ENCODE data around the gene GFPT2. TPM values are rescaled to one million over a fixed set of nuclear protein-coding genes. Genes with fewer than 3 reads are reported as not detected.

Gene GFPT2
- total RNA-seq, 2 experiments from 2014 or later: not detected

- Histone ChIP-seq H4K20me1 (ENCODE audit: insufficient read depth, low read length) (no peaks in the 10 kb centered on the region), H3K4me2 (ENCODE audit: low read length) (no peak overlapping the region), H3K9me2 (ENCODE audit: insufficient read depth, low read length) (no peaks in the 10 kb centered on the region), H3K9me3 (ENCODE audit: low read length) (no peaks in the 10 kb centered on the region), H3K36me3 (ENCODE audit: insufficient read depth, low read length) (no peaks in the 10 kb centered on the region), H3K4me1 (ENCODE audit: insufficient read depth, low read length, poor library complexity, severe bottlenecking) (no peaks in the 10 kb centered on the region), H2AFZ (ENCODE audit: low read length) (no peak overlapping the region), H3K79me2 (ENCODE audit: insufficient read depth, low read depth, low read length) (no peaks in the 10 kb centered on the region), H3K4me3 (ENCODE audit: low read depth, low read length, poor library complexity, severe bottlenecking) (no peak overlapping the region), H3K27ac (ENCODE audit: low read depth, low read length, poor library complexity, severe bottlenecking) (no peak overlapping the region)
- intact Hi-C loops (cut with micrococcal nuclease; ENCODE audit: unreplicated experiment): loop anchor here (1.0 kb wide), 1 partner anchor 35 kb away; no protein-coding TSS in a partner anchor
- ChIA-PET CTCF (ENCODE audit: unreplicated experiment) (interaction anchor here (1.0 to 1.3 kb wide), 3 partner anchors 9 to 30 kb away, joined by 3 to 4 read pairs (median 3); no protein-coding TSS in a partner anchor), POLR2A (interaction anchor here (0.6 to 0.9 kb wide), 2 partner anchors 15 to 150 kb away, joined by 3 to 5 read pairs; no protein-coding TSS in a partner anchor)
- no TSS peak for BruUV-seq (replicated peaks)
- peak; percentile 83 for DNase-seq (ENCODE audit: low spot score)
- TF ChIP-seq, protein P1, sequence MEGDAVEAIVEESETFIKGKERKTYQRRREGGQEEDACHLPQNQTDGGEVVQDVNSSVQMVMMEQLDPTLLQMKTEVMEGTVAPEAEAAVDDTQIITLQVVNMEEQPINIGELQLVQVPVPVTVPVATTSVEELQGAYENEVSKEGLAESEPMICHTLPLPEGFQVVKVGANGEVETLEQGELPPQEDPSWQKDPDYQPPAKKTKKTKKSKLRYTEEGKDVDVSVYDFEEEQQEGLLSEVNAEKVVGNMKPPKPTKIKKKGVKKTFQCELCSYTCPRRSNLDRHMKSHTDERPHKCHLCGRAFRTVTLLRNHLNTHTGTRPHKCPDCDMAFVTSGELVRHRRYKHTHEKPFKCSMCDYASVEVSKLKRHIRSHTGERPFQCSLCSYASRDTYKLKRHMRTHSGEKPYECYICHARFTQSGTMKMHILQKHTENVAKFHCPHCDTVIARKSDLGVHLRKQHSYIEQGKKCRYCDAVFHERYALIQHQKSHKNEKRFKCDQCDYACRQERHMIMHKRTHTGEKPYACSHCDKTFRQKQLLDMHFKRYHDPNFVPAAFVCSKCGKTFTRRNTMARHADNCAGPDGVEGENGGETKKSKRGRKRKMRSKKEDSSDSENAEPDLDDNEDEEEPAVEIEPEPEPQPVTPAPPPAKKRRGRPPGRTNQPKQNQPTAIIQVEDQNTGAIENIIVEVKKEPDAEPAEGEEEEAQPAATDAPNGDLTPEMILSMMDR (conservative IDR thresholded peaks at IDR 0.05; ENCODE audit: low read length): peak; percentile 83
- no peak for TF ChIP-seq EZH2phosphoT487 (IDR thresholded peaks at IDR 0.05; ENCODE audit: borderline replicate concordance, low read depth, low read length)
Measured at GRCh38 chr5:180328296-180329137, 24.6 kb downstream of the GFPT2 start.

DNA sequence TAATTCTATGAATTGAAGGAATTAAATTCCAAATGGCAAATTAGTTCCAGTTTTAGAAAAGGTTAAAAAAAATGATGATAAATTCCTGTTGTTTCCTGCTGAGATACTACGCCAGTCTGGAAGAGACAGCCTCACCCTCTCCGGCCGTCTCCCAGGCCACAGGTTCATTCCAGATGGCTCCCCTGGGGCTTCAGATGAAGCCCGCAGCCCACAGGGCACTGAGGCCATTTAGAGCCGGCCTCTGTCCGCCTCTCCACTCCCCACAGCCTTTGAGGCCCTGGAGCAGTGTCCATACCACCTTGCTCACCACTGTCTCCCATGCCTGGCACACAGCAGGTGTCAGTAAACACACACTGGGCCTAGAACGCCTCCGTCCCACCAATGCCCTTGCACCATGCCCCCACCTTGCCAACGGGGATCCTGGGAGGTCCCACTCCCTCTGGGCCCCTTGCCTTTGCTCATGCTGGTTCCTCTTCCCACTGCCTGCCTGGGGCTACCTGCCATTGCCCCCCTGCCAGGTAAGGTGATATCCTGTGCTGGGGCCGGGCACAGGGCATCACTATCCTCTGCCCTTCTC is 26.1 kb downstream of the GFPT2 start:
- TF ChIP-seq, protein P1 (conservative IDR thresholded peaks at IDR 0.05; ENCODE audit: low read length): no peak
- no peak for TF ChIP-seq EZH2phosphoT487 (IDR thresholded peaks at IDR 0.05; ENCODE audit: borderline replicate concordance, low read depth, low read length)
- ChIA-PET POLR2A (interaction anchor here (0.9 kb wide), 1 partner anchor 11 kb away, joined by 3 read pairs; no protein-coding TSS in a partner anchor), CTCF (ENCODE audit: unreplicated experiment) (no interaction called here)
- H3K4me1 ChIP-seq (ENCODE audit: insufficient read depth, low read length, poor library complexity, severe bottlenecking): no peaks in the 10 kb centered on the region
- no peaks in the 10 kb centered on the region for H3K36me3 ChIP-seq (ENCODE audit: insufficient read depth, low read length)
- no peak overlapping the region for H2AFZ ChIP-seq (ENCODE audit: low read length)
- no peak overlapping the region for H3K4me2 ChIP-seq (ENCODE audit: low read length)
- no peak overlapping the region for H3K4me3 ChIP-seq (ENCODE audit: low read depth, low read length, poor library complexity, severe bottlenecking)
- no peaks in the 10 kb centered on the region for H3K9me2 ChIP-seq (ENCODE audit: insufficient read depth, low read length)
- no peak for DNase-seq (ENCODE audit: low spot score)
- no TSS peak for BruUV-seq (replicated peaks)
- no peaks in the 10 kb centered on the region for H4K20me1 ChIP-seq (ENCODE audit: insufficient read depth, low read length)
- intact Hi-C loops (cut with micrococcal nuclease; ENCODE audit: unreplicated experiment): no loop called here
- H3K79me2 ChIP-seq (ENCODE audit: insufficient read depth, low read depth, low read length): no peaks in the 10 kb centered on the region
- no peak overlapping the region for H3K27ac ChIP-seq (ENCODE audit: low read depth, low read length, poor library complexity, severe bottlenecking)
- H3K9me3 ChIP-seq (ENCODE audit: low read length): no peaks in the 10 kb centered on the region

- intact Hi-C loops (cut with micrococcal nuclease; ENCODE audit: unreplicated experiment): no loop called here
- Histone ChIP-seq H3K4me1 (ENCODE audit: insufficient read depth, low read length, poor library complexity, severe bottlenecking) (no peaks in the 10 kb centered on the region), H3K4me3 (ENCODE audit: low read depth, low read length, poor library complexity, severe bottlenecking) (no peak overlapping the region), H3K27ac (ENCODE audit: low read depth, low read length, poor library complexity, severe bottlenecking) (no peak overlapping the region), H3K79me2 (ENCODE audit: insufficient read depth, low read depth, low read length) (no peaks in the 10 kb centered on the region), H3K36me3 (ENCODE audit: insufficient read depth, low read length) (no peaks in the 10 kb centered on the region), H4K20me1 (ENCODE audit: insufficient read depth, low read length) (no peaks in the 10 kb centered on the region), H3K9me2 (ENCODE audit: insufficient read depth, low read length) (no peaks in the 10 kb centered on the region), H3K9me3 (ENCODE audit: low read length) (no peaks in the 10 kb centered on the region), H3K4me2 (ENCODE audit: low read length) (no peak overlapping the region), H2AFZ (ENCODE audit: low read length) (no peak overlapping the region)
- DNase-seq (ENCODE audit: low spot score): no peak
- POLR2A ChIA-PET: no interaction called here
- no TSS peak for BruUV-seq (replicated peaks)
- TF ChIP-seq EZH2phosphoT487 (IDR thresholded peaks at IDR 0.05; ENCODE audit: borderline replicate concordance, low read depth, low read length): no peak
- TF ChIP-seq, protein P1 (conservative IDR thresholded peaks at IDR 0.05; ENCODE audit: low read length): no peak
- CTCF ChIA-PET (ENCODE audit: unreplicated experiment): no interaction called here
Measured at GRCh38 chr5:180324601-180324950, 28.6 kb downstream of the GFPT2 start.
